K562 (cell line): ENCODE results near the gene STON2.

Experiments
- EP300 ChIP-seq: IDR thresholded peaks from 2 replicates; pipeline ENCODE4 v1.6.1; 2012; ENCODE audit warnings: low read length, improper control_type of control experiment
- RAD21 ChIP-seq, 2 experiments: fragments of 250-450 bp in 1 of 2; fragments of 450-650 bp in 1 of 2; sonication (Bioruptor Pico) in 1 of 2; formaldehyde crosslinking in 1 of 2; IDR thresholded peaks in 1 of 2; conservative IDR thresholded peaks in 1 of 2; 2 replicates each; pipeline versions ENCODE4 v1.4.0 to v1.8.0; 2020 to 2022; ENCODE audit warnings: mild to moderate bottlenecking in 2 of 2, moderate library complexity in 1 of 2
- TARDBP ChIP-seq: fragments of 450-650 bp; IDR thresholded peaks from 2 replicates; pipeline ENCODE4 v1.6.1; 2016
- YBX1 ChIP-seq: fragments of 450-650 bp; IDR thresholded peaks from 2 replicates; pipeline ENCODE4 v1.7.1; 2016; ENCODE audit warnings: mild to moderate bottlenecking
- TF ChIP-seq, protein P1 (sequence below): sonication (generic); formaldehyde crosslinking; IDR thresholded peaks from 2 replicates; pipeline ENCODE4 v1.8.0; 2022; ENCODE audit warnings: mild to moderate bottlenecking, low read depth, missing genetic modification reagents
- TF ChIP-seq, protein P2 (sequence below): sonication (generic); formaldehyde crosslinking; IDR thresholded peaks from 2 replicates; pipeline ENCODE4 v1.8.0; 2022; ENCODE audit warnings: mild to moderate bottlenecking, missing genetic modification reagents
- TF ChIP-seq, protein P3 (sequence below): fragments of 450-650 bp; formaldehyde crosslinking; IDR thresholded peaks from 2 replicates; pipeline ENCODE4 v1.4.0; 2020; ENCODE audit warnings: mild to moderate bottlenecking, moderate library complexity

DNA sequence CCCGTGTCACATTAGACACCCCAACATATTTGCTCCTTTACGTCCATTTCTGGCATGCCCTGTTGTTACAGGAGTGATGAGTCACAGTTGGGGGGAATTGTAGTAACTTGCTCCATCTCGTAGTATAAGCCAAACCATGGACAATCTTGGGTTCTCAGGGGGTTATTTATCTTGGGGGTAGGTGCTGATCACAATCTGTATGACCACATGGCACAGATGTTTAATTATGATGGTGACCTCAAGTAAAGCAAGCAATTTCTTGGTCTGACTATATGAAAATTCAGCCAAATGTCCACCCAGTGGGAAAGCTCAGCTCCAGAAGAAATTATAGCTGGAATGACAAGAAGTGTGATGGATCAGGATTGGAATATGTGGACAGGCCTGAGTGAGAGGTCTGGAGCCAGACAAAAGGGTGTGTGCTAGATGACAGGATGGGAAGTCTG is 32.1 kb upstream of the STON2 start:
- TF ChIP-seq, protein P1, sequence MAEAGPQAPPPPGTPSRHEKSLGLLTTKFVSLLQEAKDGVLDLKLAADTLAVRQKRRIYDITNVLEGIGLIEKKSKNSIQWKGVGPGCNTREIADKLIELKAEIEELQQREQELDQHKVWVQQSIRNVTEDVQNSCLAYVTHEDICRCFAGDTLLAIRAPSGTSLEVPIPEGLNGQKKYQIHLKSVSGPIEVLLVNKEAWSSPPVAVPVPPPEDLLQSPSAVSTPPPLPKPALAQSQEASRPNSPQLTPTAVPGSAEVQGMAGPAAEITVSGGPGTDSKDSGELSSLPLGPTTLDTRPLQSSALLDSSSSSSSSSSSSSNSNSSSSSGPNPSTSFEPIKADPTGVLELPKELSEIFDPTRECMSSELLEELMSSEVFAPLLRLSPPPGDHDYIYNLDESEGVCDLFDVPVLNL, result no peak
- TF ChIP-seq TARDBP, result no peak
- TF ChIP-seq, protein P2, sequence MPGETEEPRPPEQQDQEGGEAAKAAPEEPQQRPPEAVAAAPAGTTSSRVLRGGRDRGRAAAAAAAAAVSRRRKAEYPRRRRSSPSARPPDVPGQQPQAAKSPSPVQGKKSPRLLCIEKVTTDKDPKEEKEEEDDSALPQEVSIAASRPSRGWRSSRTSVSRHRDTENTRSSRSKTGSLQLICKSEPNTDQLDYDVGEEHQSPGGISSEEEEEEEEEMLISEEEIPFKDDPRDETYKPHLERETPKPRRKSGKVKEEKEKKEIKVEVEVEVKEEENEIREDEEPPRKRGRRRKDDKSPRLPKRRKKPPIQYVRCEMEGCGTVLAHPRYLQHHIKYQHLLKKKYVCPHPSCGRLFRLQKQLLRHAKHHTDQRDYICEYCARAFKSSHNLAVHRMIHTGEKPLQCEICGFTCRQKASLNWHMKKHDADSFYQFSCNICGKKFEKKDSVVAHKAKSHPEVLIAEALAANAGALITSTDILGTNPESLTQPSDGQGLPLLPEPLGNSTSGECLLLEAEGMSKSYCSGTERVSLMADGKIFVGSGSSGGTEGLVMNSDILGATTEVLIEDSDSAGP, result no peak
- peak; percentile 68 for TF ChIP-seq EP300
- no peak for TF ChIP-seq YBX1
- no peak; a peak in 1 of 4 replicates for TF ChIP-seq RAD21 (CRISPR knock-in tag; conservative IDR thresholded peaks at IDR 0.05 in 1 of 2, IDR thresholded peaks at IDR 0.05 in 1 of 2)
- TF ChIP-seq, protein P3, sequence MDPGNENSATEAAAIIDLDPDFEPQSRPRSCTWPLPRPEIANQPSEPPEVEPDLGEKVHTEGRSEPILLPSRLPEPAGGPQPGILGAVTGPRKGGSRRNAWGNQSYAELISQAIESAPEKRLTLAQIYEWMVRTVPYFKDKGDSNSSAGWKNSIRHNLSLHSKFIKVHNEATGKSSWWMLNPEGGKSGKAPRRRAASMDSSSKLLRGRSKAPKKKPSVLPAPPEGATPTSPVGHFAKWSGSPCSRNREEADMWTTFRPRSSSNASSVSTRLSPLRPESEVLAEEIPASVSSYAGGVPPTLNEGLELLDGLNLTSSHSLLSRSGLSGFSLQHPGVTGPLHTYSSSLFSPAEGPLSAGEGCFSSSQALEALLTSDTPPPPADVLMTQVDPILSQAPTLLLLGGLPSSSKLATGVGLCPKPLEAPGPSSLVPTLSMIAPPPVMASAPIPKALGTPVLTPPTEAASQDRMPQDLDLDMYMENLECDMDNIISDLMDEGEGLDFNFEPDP, result no peak
